Raji (cell line): ENCODE results near the gene UGT2A3.

ENCODE experiments used
- POLR2A ChIP-seq: IDR thresholded peaks from 2 replicates; pipeline ENCODE4 v1.6.1; 2011; ENCODE audit warnings: low read depth, low read length, control low read depth; ENCODE audit not compliant: insufficient read depth

Gene UGT2A3

DNA sequence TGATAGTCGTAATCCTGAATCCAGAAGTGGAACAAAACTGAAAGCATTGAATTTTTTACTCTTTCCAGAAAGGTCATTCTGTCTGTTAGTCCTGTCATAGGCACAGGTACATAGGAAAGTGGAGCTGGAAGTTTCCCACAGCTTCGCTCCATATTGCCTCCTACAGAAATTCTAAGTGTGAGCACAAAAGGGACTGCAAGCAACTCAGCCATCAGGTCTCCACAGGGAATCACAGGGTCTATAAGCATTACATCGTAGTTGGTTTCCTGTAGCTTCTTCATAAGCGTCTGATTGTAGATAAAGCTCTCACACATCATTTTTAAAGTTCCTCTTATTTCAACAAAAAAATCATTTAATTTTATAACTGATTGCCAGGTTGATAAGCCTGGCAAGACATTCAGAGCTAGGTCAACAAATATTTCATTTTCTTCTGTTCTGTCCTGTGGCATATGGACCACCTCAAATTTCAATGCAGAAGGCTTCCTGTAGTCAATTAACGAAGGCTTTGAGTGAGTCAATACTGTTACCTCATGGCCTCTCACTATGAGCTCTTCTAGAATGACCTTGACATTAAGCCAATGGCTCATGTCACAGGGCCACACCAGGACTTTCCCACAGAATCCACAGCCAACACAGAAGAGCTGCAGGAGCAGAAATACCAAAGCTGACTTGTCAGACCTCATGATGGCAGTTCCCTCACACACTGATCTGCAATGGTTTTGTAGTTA, at the start of gene UGT2A3:
TSS of gene UGT2A3 (minus strand) at position 727 of the 728 bp plus-strand sequence. CDS start at position 683, 44 bp downstream.
- no peak for TF ChIP-seq POLR2A

DNA sequence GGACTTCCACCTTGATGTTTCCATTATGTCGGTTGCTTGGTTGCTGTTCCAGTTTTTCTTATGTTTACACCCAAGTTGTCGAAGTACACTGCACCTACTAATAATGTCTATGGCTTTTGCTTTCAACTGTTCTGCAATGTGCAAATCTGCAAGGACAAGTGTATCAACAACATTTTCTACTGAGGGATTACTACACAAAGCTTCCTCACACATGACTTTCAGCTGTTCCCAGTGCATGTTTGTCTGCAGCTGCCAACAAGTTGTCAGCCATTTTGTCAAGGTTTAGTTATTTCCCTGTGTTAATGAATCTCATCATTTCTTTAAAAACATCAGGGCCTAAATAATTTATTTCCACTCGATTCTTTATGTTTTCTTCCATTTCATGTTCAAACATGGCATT, 45.4 kb upstream of the UGT2A3 start:
- TF ChIP-seq POLR2A, result no peak

DNA sequence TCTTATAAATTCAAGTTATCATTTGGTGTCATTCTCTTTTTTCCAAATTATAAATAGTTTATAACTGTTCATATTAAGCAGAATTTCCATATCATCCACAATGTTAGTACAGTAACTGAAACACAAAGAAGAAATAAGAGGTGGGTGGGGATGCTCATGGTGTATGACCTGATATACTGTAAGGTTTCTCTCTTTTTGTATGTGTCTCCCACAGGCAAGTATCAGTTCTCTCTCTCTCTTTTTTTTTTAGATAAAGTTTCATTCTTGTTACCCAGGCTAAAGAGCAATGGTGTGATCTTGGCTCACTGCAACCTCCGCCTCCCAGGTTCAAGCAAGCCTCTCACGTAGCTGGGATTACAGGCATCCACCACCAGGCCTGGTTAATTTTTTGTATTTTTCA, 43.7 kb upstream of the UGT2A3 start:
- no peak for TF ChIP-seq POLR2A

DNA sequence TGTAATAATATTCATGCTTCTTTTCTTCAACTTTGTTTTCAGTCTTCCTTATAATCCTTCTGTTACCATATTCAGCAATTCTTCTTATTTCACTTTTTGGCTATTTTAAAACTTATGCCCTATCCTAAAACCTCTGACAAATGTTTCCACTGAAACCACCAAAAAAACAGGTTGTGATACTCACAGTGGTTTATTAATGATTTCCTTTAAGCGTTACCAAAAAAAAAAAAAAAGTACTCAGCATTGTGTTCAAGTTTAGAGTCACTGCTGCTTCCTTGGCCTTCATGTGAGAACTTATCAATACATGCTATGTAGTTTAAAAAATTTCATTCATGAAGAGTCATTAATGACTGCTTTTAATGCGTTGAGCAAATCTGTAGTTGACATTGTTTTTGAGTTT, 35.4 kb upstream of the UGT2A3 start:
- TF ChIP-seq POLR2A, result no peak

DNA sequence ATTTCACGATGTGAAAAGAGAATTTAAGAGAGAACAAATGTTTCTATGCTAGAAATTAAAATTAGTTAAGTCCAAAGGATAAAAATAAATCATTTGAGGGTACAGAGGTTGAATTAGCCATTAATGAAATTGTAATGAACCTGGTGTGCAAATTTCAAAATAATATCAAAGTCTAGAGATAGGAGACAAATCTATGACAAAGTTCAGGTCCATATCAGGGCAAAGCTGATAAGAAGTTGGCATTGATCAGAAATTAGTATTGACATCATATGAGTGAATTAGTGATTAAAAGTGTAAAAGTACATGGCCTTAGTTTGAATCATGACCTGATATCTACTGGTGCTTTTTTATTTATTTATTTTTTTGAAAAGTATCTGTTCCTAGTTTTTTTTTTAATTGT, 33.8 kb upstream of the UGT2A3 start:
- TF ChIP-seq POLR2A, result no peak

DNA sequence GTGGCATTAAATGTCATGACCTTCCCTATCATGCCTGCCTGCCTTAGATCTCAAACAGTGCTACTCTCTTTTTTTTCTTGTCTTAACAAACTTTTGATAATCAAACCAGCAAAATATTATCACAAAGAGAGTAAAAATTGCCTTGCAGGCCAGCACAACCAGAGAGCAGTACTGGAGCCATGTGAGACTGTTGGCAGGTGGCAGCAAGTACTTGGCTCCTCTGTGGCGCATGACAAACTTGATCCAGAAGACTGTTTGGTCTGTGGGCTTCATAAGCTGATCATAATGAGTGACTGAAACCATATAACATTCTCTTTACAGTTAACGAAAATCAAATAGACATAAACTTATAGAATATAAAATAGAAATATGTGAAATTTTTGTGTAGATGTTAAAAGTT, 33.3 kb upstream of the UGT2A3 start:
- TF ChIP-seq POLR2A, result no peak

DNA sequence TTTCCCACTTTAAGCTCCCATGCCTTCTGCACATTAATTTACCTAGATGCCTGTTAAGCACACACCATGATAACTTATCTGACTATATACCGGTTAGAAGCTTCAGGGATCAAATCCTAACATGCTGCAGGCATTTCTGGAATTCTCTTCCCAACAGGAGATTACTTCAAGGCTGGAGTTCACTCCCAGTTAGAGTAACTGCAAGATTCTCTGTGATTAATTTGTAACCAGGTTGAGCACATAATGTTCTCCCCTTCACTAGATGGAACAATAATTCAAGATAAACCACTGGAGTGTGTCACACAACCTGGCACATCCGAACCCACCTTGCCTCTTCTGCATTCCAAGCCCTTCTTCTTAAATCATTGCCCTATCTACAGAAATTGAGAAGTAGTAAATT, 11.8 kb upstream of the UGT2A3 start:
- TF ChIP-seq POLR2A, result no peak

DNA sequence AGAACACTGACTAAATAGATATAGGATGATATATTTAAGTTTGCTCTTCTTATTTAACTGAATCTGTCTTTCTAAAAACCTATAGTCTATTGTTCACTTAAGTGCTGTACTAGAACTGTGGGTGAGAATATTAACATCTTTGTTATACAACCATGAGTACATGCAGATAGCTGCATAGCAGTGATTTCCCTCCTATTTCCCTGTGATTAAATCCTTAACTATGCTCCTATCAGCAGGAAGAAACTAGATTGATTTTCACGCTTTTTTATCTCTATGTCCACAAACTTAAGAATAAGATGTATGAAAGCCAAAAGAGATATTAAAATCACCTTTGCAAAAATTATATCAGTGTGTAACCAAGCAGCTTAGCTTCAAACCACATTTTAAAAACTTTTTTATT, 11.3 kb upstream of the UGT2A3 start:
- TF ChIP-seq POLR2A, result no peak

DNA sequence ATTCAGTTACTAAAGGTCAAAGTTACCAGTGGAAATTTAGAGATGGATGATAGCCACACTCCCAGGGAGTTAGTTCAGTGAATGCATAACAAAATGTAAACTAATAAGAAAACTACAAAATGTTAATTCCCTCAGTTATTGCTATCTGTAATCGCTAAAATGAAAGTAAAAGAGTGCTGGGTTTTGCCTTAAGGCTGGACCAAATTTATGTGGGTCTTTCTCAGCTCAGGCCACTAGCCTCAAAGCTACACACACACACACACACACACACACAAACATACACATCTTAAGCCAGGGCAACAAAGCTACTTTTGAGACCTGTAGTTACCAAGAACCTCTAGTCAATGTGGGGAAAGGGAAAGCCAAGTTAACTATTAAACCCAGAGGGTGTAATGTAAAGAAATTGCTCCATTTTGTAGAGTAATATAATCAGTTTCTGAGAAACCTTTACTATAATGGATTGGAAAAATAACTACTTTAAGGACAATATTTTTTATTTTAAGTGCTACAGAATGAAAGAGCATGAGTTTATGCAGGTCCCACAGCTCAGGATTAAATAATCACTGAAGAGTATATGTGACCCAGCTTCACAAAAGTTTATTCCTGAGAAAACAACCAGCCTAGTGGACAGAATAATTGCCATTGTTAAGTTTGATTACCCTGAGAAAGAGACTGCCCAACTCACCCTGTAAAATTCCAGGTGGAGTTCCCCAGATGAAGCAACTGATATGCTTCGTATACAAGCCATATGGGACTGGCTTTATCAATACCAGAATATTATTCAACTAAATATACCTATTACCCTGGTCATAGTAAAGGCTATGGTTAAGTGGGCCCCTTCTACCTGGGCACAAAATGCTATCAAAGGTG, 8.9 kb upstream of the UGT2A3 start:
- TF ChIP-seq POLR2A, result no peak

DNA sequence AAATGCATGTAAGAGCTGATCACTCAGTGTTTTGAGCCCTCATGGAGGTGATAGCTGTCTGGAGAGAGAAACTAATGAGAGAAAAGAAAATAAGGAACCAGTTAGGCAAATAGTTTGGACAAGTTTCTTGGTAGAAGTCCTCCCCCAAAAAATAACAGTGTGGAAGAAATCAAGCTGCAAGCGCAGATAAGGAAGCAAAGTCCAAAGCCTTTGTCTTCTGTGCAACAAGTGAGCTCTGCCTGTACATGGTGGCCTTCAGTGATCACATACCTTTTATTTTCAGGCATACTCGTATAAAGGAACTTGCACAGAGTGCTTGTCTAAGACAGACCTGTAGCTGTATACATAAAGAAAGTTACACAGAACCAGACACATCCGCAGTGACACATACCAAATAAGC, 2.5 kb upstream of the UGT2A3 start:
- TF ChIP-seq POLR2A, result no peak

DNA sequence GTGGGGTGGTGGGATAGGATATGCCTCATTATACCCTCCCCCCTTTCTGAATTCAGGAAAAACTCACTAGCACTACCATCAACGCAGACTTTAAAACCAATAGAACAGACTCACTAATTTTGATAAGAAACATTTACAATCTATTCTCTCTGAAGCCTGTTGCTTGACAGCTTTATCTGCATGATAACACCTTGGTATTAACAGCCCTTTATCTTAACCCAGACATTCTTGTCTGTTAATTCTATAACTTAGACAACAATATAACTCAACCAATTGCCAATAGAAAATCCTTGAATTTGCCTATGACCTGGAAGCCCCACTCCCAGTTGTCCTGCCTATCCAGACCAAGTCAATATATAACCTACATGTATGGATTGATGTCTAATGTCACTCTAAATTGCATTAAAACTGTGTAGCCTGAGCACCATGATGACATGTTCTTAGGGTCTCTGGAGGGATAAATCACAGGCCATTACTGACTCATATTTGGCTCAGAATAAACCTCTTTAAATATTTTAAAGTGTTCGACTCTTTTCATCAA, 1.5 kb upstream of the UGT2A3 start:
- TF ChIP-seq POLR2A, result no peak

DNA sequence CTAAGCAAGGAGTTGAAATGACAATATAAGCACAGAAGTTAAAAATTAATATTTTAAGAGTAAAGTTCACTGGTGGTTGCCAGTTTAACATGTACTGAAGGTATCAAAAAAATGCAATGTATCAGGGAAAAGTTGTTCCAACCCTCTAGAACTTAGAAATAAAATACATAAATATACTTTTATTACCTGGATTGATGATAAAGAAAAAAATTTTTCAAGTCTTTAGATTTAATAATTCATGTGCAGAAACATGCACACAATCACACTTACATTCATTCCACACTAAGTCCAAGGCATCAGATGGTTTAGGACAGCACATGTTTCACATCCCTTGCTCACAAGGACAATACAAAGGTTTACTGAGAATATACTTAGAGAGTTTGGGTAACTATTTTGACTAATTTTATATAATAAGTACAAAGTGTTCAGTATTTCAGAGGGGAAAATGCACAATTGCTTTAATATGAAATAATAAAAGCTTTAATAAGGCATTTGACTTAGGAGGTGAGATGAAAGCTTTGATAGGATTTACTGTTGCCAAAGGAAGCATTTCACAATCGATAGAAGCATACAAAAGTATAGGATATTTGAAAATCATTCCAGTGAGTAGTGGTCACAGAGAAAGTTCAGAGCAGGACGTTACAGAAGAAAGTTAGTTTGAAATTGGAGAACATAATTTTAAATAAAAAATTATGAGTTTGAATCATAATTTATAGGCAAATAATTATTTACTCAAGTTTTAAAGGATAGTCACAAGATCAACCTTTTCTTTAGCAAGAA, 392 bp upstream of the UGT2A3 start:
- TF ChIP-seq POLR2A, result no peak

DNA sequence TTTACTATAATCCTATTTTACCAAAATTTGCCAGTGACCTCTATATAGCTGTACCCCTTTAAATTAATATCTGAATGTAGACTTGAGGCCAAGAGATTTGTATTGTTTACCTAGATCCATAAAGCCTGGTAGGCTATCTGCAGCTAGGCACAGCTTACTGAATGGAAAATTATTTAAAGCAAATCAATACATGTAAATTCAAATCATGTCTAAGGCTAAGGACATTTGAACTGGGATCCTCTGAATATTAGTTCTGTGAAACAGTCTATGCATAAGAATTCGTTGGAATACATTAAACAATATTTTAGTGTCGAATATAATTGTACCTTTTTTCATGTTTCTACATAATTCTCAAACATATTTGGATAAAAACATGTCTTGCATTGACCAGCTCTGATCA, 1.6 kb downstream of the UGT2A3 start:
- no peak for TF ChIP-seq POLR2A

DNA sequence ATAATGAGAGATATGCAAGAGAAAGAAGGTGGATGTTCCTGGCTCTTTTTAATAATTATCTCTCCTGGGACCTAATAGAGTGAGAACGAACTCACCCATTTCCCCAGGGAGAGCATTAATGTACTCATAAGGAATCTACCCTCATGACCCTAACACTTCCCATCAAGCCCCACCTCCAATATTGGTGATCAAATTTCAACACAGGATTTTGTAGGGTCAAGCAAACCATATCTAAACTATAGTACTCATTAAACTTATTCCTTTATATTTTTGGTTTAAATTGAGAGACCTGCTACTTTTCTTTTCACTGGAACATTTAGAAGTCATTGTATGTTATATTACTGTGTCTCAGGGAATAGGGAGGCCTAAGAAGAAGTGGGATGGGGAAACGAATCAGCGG, 2.6 kb downstream of the UGT2A3 start:
- no peak for TF ChIP-seq POLR2A

DNA sequence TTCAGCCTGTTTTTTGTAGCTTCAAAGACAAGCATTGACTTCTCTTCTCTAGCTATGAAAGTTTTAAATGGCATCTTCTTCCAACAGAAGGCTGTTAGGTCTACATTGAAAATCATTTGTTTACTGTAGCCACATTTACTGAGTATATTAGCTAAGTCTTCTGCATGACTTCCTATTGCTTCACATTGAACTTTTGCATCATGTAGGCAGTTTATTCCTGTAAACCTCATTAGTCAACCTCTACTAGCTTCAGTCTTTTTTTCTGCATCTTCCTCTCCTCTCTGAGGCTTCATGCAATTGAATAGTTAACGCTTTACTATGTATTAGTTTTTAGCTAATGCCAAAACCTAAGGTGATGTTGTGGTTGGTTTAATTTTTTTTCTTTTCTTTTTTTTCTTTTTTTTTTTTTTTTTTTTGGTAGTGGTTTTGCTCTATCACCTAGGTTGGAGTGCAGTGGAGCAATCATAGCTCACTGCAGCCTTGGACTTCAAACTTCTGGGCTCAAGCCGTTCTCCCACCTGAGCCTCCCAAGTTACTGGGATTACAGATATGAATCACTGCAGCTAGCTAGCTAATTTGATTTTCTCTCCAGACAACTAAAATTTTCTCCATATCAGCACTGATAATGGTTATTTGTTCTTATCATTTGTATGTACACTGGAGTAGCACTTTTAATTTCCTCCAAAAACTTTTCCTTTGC, 3.4 kb downstream of the UGT2A3 start:
- TF ChIP-seq POLR2A, result no peak
